T-helper 1 cell treated with Interleukin-12 subunit alpha and Interleukin-12 subunit beta and Interleukin-4 antibody, amounts not matched to agents 30 μg/mL and 1 μg/mL, for 36 hours (primary cell): Measurements from ENCODE around the gene AQP6.
"Not testable (repeated sequence)": the region's sequence is repeated elsewhere in the genome, so short reads cannot be mapped to it uniquely, and the experiment has no call there.

ENCODE experiments used
- H3K27ac Mint-ChIP-seq: one replicate; pipeline ENCODE4 v1.8.0; 2021; ENCODE audit warnings: mild to moderate bottlenecking, mixed read lengths
- H3K27me3 Mint-ChIP-seq: one replicate; pipeline ENCODE4 v1.8.0; 2021; ENCODE audit warnings: low read depth, mixed read lengths
- H3K36me3 Mint-ChIP-seq: one replicate; pipeline ENCODE4 v1.8.0; 2021; ENCODE audit warnings: low read depth, mixed read lengths
- H3K4me1 Mint-ChIP-seq: one replicate; pipeline ENCODE4 v1.8.0; 2021; ENCODE audit warnings: low read depth, mixed read lengths
- H3K4me3 Mint-ChIP-seq: one replicate; pipeline ENCODE4 v1.8.0; 2021; ENCODE audit warnings: mild to moderate bottlenecking, moderate library complexity, mixed read lengths
- H3K9me3 Mint-ChIP-seq: one replicate; pipeline ENCODE4 v1.8.0; 2021; ENCODE audit warnings: mixed read lengths

Gene AQP6

DNA sequence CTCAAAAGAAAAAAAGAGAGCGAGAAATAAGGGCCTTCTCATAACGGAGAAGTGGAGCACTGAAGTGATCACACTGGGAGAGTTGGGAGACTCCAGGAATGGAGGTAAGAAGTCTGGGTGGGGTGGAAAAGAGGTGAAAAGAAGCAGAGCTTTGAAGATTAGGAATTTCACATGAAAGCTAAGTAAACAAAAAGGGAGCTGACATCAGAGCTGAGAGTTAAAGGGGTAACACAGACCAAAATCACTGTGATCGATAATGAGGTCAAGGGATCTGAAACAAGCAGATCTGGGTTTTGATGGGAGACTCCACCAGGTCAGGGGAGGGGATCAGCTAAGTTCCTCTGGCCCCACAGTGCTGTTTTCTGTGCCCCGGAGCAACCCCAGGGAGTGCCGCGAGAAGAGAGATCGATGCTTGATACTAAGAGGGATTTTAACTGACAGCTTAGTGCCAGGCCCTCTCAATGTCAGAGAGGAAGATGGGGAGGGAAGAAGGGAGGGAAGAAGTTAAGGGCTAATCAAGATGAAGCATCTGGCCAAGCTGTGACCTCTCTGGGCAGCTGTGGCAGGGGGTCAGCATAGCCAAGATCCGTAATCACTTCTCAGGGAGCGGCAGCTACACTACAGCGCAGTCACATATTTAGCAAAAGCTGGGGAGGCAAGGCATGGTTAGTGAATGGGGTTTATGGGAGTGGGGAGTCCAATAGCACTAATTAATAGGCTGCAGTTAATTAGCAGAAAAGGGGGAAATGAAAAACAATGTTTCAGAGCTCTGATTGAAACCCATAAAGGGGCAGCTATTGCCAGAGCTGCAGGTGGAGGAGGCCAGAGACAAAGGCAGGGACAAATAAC lies 8.0 kb downstream of the AQP6 start:
- Mint-ChIP-seq H3K27ac (no peak overlapping the region), H3K4me3 (no peak overlapping the region), H3K4me1 (no peaks in the 10 kb centered on the region), H3K9me3 (no peaks in the 10 kb centered on the region), H3K36me3 (peaks cover 3% of the 10 kb centered on the region), H3K27me3 (no peaks in the 10 kb centered on the region)

GRCh38 chr12:49982246-49983087 lies 9.7 kb downstream of the AQP6 start:
- H3K36me3 Mint-ChIP-seq = peaks cover 8% of the 10 kb centered on the region
- H3K4me3 Mint-ChIP-seq = no peak overlapping the region
- no peaks in the 10 kb centered on the region for H3K9me3 Mint-ChIP-seq
- H3K4me1 Mint-ChIP-seq = no peaks in the 10 kb centered on the region
- H3K27me3 Mint-ChIP-seq = no peaks in the 10 kb centered on the region
- no peak overlapping the region for H3K27ac Mint-ChIP-seq

DNA sequence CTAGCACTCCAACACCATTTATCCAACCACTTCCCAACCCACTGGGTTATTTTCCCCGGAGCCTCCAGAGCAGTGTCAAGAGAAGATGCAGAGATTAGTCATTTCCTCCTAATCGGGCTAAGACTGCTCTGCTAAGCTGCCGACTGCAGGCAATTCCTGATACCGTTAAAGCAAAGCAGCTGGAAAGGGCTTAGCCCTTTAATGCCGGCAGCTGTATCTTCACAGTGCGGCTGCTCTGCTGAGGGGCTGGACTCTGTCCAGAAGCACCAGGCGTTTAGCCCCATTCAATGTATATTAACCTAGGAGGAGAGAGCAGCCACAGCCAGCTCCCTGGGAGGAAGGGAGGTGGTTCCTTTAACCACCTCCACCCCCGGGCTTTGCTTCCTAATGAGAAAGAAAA lies 11.1 kb downstream of the AQP6 start:
- Mint-ChIP-seq H3K4me3 (no peak overlapping the region), H3K4me1 (no peaks in the 10 kb centered on the region), H3K27me3 (no peaks in the 10 kb centered on the region), H3K27ac (no peak overlapping the region), H3K36me3 (peaks cover 15% of the 10 kb centered on the region), H3K9me3 (no peaks in the 10 kb centered on the region)

- H3K4me1 Mint-ChIP-seq = no peaks in the 10 kb centered on the region
- no peak overlapping the region for H3K27ac Mint-ChIP-seq
- no peak overlapping the region for H3K4me3 Mint-ChIP-seq
- H3K9me3 Mint-ChIP-seq = no peaks in the 10 kb centered on the region
- H3K27me3 Mint-ChIP-seq = no peaks in the 10 kb centered on the region
- H3K36me3 Mint-ChIP-seq = peaks cover 17% of the 10 kb centered on the region
Observed at GRCh38 chr12:49984476-49985359, 12.0 kb downstream of the AQP6 start.

DNA sequence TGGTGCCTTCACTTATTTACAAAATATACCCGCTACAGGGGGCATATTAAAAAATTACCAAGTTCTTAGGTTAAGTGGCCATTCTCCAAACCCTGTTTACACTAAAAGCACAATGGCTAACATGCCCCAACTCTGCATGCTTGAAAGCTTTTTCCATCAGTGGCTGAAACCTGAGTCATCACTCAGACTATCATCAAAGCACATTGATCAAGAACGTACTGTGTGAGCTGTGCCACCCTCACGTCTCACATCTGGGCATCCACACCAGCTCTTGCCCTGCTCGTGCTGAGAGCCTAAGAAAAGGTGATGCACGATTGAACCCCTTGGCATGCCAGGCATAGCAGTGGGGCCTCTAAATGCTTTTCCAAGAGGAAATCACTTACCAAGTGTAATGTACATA lies 13.2 kb downstream of the AQP6 start:
- H3K4me1 Mint-ChIP-seq = no peaks in the 10 kb centered on the region
- peaks cover 26% of the 10 kb centered on the region for H3K36me3 Mint-ChIP-seq
- H3K27me3 Mint-ChIP-seq = no peaks in the 10 kb centered on the region

GRCh38 chr12:49986476-49986875 lies 13.7 kb downstream of the AQP6 start:
- peaks cover 26% of the 10 kb centered on the region for H3K36me3 Mint-ChIP-seq
- H3K4me1 Mint-ChIP-seq, H3K27ac Mint-ChIP-seq: not testable (repeated sequence)

More for the DNA sequence above, 13.2 kb downstream of the AQP6 start:
- H3K4me3 Mint-ChIP-seq = no peak overlapping the region
- no peaks in the 10 kb centered on the region for H3K9me3 Mint-ChIP-seq
- no peak overlapping the region for H3K27ac Mint-ChIP-seq

GRCh38 chr12:49987625-49988303 lies 15.0 kb downstream of the AQP6 start:
- Mint-ChIP-seq H3K36me3 (peaks cover 35% of the 10 kb centered on the region), H3K27me3 (no peaks in the 10 kb centered on the region), H3K9me3 (no peaks in the 10 kb centered on the region), H3K4me1 (no peaks in the 10 kb centered on the region), H3K27ac (no peak overlapping the region), H3K4me3 (no peak overlapping the region)

More at GRCh38 chr12:49986476-49986875, 13.7 kb downstream of the AQP6 start:
- not testable (repeated sequence) for H3K4me3 Mint-ChIP-seq, H3K27me3 Mint-ChIP-seq, H3K9me3 Mint-ChIP-seq

GRCh38 chr12:49989400-49989799 lies 16.7 kb downstream of the AQP6 start:
- not testable (repeated sequence) for H3K27me3 Mint-ChIP-seq, H3K4me3 Mint-ChIP-seq, H3K27ac Mint-ChIP-seq, H3K4me1 Mint-ChIP-seq, H3K9me3 Mint-ChIP-seq
- peaks cover 45% of the 10 kb centered on the region for H3K36me3 Mint-ChIP-seq

DNA sequence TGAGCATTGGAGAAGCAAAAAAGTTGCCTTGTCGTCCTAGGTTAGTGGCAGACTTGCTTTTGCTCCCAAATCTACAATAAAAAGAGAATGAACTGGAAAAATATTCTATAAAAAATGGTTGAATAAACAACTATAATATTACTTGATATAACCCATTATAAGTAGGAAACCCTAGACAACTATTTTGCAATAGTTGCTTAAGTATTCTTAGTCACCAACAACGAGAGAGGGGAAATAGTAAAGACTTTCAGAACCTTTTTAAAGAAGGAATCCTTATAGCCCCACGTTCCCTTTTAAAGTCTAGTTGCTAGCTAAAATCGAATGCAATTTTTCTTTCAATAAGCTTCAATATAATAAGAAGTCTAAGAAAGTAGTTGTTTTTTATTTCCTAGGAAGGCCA lies 17.5 kb downstream of the AQP6 start:
- Mint-ChIP-seq H3K9me3 (no peaks in the 10 kb centered on the region), H3K4me1 (no peaks in the 10 kb centered on the region), H3K27ac (no peak overlapping the region), H3K4me3 (no peak overlapping the region), H3K27me3 (no peaks in the 10 kb centered on the region), H3K36me3 (peaks cover 47% of the 10 kb centered on the region)

GRCh38 chr12:49998453-49998852 lies 25.7 kb downstream of the AQP6 start:
- Mint-ChIP-seq H3K27ac (no peak overlapping the region), H3K9me3 (no peaks in the 10 kb centered on the region), H3K36me3 (peaks cover 37% of the 10 kb centered on the region)

GRCh38 chr12:50003595-50003994 lies 30.8 kb downstream of the AQP6 start:
- H3K27ac Mint-ChIP-seq = no peak overlapping the region
- H3K4me1 Mint-ChIP-seq = peaks cover 12% of the 10 kb centered on the region
- H3K36me3 Mint-ChIP-seq = peaks cover 39% of the 10 kb centered on the region
- H3K9me3 Mint-ChIP-seq = no peaks in the 10 kb centered on the region
- H3K27me3 Mint-ChIP-seq = no peaks in the 10 kb centered on the region
- no peak overlapping the region for H3K4me3 Mint-ChIP-seq

More at GRCh38 chr12:49998453-49998852, 25.7 kb downstream of the AQP6 start:
- no peak overlapping the region for H3K4me3 Mint-ChIP-seq
- H3K4me1 Mint-ChIP-seq = no peaks in the 10 kb centered on the region
- no peaks in the 10 kb centered on the region for H3K27me3 Mint-ChIP-seq

GRCh38 chr12:50004696-50005095 lies 31.9 kb downstream of the AQP6 start:
- H3K27me3 Mint-ChIP-seq = no peaks in the 10 kb centered on the region
- no peak overlapping the region for H3K27ac Mint-ChIP-seq
- peaks cover 35% of the 10 kb centered on the region for H3K36me3 Mint-ChIP-seq
- H3K9me3 Mint-ChIP-seq = no peaks in the 10 kb centered on the region
- peaks cover 16% of the 10 kb centered on the region for H3K4me1 Mint-ChIP-seq
- no peak overlapping the region for H3K4me3 Mint-ChIP-seq

GRCh38 chr12:50005175-50005574 lies 32.4 kb downstream of the AQP6 start:
- Mint-ChIP-seq H3K4me1 (peaks cover 17% of the 10 kb centered on the region), H3K4me3 (no peak overlapping the region), H3K27ac (peak overlapping the region; percentile 31), H3K27me3 (no peaks in the 10 kb centered on the region), H3K9me3 (no peaks in the 10 kb centered on the region), H3K36me3 (peaks cover 37% of the 10 kb centered on the region)

DNA sequence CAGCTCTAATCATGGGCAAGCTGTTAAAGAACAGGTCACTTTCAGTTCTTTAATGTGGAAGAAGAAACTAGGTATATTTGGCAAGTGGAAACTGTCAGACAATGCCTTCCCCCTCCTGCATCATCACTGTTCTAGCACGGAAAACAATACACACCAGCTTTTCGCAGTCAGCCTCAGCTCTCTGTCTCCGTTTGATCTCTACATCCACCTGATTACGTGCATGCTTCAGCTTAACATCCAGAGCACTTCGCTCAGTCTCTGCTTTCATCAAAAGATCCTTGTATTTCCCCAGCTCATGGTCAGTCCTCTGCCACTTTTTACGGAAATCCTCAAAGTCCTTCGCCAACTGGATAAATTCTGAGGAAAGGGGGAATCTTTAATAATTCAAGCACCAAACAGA lies 33.5 kb downstream of the AQP6 start:
- Mint-ChIP-seq H3K4me3 (no peak overlapping the region), H3K9me3 (no peaks in the 10 kb centered on the region), H3K27ac (no peak overlapping the region), H3K27me3 (no peaks in the 10 kb centered on the region), H3K4me1 (peaks cover 17% of the 10 kb centered on the region), H3K36me3 (peaks cover 34% of the 10 kb centered on the region)
